ENCODE data around the gene OTOP3. TPM values are rescaled to one million over a fixed set of nuclear protein-coding genes. Genes with fewer than 3 reads are reported as not detected.

OTOP3 gene
- total and polyA plus RNA-seq, 2 experiments from 2014 or later: not detected

DNA sequence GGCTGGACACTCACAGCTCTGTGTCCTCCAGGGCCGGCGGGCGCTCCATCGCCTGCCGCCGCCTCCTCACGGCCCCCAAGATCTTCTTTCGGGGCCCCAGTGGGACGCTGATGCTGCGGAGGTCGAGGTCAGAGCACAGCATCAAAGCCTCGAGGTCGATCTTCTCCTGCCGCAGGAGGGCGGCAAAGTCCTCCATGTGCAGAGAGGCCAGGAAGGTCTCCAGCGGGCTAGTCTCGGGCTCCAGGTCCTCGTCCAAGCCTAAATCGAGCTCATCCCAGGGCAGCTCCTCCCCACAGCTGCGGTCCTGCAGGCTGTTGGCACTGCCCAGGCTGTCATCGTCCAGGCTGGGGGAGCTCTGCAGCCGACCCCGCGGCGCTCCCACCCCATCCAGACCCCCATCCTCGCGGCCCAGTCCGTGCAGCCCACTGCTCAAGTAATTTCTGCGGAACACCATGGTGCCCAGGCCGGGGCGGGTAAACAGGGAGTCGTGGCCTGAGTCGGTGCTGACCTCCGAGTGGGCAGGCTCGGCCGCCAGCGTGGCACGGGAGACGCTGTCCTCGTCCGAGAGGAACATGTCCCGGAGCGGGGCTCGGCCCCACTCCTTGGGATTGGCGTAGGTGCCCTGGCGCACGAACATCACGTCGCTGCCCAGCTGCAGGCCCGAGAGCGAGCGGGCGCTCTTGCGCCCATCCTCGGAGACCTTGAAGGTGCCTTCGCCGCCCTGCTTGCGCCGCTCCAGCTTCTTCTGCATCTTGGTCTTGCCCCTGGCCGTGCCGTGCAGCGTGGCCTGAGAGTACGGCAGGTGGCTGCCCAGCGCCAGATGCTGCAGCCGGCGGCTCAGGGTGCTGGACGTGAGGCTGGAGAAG lies 16.0 kb upstream of the OTOP3 start:
- ATAC-seq: peak; percentile 26
- Mint-ChIP-seq H3K4me1 (peaks cover 7% of the 10 kb centered on the region), H3K27ac (no peak overlapping the region), H3K27me3 (ENCODE audit: insufficient read depth, low read depth, poor library complexity) (peaks cover 35% of the 10 kb centered on the region), H3K9me3 (no peaks in the 10 kb centered on the region; the same call in 2 of the 3 replicates), H3K36me3 (ENCODE audit: low read depth) (no peaks in the 10 kb centered on the region), H3K4me3 (no peak overlapping the region)
- TF ChIP-seq, protein P1, sequence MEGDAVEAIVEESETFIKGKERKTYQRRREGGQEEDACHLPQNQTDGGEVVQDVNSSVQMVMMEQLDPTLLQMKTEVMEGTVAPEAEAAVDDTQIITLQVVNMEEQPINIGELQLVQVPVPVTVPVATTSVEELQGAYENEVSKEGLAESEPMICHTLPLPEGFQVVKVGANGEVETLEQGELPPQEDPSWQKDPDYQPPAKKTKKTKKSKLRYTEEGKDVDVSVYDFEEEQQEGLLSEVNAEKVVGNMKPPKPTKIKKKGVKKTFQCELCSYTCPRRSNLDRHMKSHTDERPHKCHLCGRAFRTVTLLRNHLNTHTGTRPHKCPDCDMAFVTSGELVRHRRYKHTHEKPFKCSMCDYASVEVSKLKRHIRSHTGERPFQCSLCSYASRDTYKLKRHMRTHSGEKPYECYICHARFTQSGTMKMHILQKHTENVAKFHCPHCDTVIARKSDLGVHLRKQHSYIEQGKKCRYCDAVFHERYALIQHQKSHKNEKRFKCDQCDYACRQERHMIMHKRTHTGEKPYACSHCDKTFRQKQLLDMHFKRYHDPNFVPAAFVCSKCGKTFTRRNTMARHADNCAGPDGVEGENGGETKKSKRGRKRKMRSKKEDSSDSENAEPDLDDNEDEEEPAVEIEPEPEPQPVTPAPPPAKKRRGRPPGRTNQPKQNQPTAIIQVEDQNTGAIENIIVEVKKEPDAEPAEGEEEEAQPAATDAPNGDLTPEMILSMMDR (conservative IDR thresholded peaks at IDR 0.05; ENCODE audit: low read depth in 2 of 2): peak; percentile 40 to 83
- TF ChIP-seq, protein P2, sequence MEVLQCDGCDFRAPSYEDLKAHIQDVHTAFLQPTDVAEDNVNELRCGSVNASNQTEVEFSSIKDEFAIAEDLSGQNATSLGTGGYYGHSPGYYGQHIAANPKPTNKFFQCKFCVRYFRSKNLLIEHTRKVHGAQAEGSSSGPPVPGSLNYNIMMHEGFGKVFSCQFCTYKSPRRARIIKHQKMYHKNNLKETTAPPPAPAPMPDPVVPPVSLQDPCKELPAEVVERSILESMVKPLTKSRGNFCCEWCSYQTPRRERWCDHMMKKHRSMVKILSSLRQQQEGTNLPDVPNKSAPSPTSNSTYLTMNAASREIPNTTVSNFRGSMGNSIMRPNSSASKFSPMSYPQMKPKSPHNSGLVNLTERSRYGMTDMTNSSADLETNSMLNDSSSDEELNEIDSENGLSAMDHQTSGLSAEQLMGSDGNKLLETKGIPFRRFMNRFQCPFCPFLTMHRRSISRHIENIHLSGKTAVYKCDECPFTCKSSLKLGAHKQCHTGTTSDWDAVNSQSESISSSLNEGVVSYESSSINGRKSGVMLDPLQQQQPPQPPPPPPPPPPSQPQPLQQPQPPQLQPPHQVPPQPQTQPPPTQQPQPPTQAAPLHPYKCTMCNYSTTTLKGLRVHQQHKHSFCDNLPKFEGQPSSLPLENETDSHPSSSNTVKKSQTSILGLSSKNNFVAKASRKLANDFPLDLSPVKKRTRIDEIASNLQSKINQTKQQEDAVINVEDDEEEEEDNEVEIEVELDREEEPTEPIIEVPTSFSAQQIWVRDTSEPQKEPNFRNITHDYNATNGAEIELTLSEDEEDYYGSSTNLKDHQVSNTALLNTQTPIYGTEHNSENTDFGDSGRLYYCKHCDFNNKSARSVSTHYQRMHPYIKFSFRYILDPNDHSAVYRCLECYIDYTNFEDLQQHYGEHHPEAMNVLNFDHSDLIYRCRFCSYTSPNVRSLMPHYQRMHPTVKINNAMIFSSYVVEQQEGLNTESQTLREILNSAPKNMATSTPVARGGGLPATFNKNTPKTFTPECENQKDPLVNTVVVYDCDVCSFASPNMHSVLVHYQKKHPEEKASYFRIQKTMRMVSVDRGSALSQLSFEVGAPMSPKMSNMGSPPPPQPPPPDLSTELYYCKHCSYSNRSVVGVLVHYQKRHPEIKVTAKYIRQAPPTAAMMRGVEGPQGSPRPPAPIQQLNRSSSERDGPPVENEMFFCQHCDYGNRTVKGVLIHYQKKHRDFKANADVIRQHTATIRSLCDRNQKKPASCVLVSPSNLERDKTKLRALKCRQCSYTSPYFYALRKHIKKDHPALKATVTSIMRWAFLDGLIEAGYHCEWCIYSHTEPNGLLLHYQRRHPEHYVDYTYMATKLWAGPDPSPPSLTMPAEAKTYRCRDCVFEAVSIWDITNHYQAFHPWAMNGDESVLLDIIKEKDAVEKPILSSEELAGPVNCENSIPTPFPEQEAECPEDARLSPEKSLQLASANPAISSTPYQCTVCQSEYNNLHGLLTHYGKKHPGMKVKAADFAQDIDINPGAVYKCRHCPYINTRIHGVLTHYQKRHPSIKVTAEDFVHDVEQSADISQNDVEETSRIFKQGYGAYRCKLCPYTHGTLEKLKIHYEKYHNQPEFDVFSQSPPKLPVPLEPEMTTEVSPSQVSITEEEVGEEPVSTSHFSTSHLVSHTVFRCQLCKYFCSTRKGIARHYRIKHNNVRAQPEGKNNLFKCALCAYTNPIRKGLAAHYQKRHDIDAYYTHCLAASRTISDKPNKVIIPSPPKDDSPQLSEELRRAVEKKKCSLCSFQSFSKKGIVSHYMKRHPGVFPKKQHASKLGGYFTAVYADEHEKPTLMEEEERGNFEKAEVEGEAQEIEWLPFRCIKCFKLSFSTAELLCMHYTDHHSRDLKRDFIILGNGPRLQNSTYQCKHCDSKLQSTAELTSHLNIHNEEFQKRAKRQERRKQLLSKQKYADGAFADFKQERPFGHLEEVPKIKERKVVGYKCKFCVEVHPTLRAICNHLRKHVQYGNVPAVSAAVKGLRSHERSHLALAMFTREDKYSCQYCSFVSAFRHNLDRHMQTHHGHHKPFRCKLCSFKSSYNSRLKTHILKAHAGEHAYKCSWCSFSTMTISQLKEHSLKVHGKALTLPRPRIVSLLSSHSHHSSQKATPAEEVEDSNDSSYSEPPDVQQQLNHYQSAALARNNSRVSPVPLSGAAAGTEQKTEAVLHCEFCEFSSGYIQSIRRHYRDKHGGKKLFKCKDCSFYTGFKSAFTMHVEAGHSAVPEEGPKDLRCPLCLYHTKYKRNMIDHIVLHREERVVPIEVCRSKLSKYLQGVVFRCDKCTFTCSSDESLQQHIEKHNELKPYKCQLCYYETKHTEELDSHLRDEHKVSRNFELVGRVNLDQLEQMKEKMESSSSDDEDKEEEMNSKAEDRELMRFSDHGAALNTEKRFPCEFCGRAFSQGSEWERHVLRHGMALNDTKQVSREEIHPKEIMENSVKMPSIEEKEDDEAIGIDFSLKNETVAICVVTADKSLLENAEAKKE (CRISPR knock-in tag; IDR thresholded peaks at IDR 0.05): no peak
- no peaks in the 10 kb centered on the region for H4K20me1 ChIP-seq (replicated peaks; ENCODE audit: insufficient read depth)
- peaks cover 13% of the 10 kb centered on the region for H3K4me1 ChIP-seq (ENCODE audit: insufficient read depth)
- H3K79me2 ChIP-seq (replicated peaks; ENCODE audit: insufficient read depth): no peaks in the 10 kb centered on the region
- H3K4me2 ChIP-seq: no peak overlapping the region; the same call in 1 of the 2 replicates
- no peaks in the 10 kb centered on the region for H3K36me3 ChIP-seq (ENCODE audit: insufficient read depth)
- H3K4me3 ChIP-seq: no peak overlapping the region
- no peaks in the 10 kb centered on the region for H3F3A ChIP-seq (replicated peaks; ENCODE audit: low read depth)
- H3K27me3 ChIP-seq (ENCODE audit: insufficient read depth): peaks cover 40% of the 10 kb centered on the region
- H2AFZ ChIP-seq: 0 out of 2 replicates have a peak overlapping the region, but pooled peaks have one; percentile 52
- no peaks in the 10 kb centered on the region for H3K9me2 ChIP-seq (ENCODE audit: insufficient read depth)
- no peak overlapping the region for H3K27ac ChIP-seq (ENCODE audit: low read depth)
- peak; percentile 82 for DNase-seq (ENCODE audit: low spot score)

Measured in GM23338 (cell line).